ENCODE measurements around the gene DGLUCY.
A peak's percentile ranks its signal among the peaks of the same experiment; 100 is the strongest.
"Not testable (repeated sequence)": the region's sequence is repeated elsewhere in the genome, so short reads cannot be mapped to it uniquely, and the experiment has no call there.

The DGLUCY gene

GRCh38 chr14:91138511-91139359 is 24.9 kb downstream of the DGLUCY start:
- no peak for DNase-seq (ENCODE audit: low read depth, low spot score)

- no peak for DNase-seq (ENCODE audit: low read depth, low spot score)
Observed at GRCh38 chr14:91139776-91140175, 25.9 kb downstream of the DGLUCY start.

GRCh38 chr14:91140672-91141071 is 26.8 kb downstream of the DGLUCY start:
- DNase-seq (ENCODE audit: low read depth, low spot score) = peak; percentile 50

- no peak for DNase-seq (ENCODE audit: low read depth, low spot score)
Observed at GRCh38 chr14:91142214-91142668, 28.4 kb downstream of the DGLUCY start.

GRCh38 chr14:91143862-91144261 is 30.0 kb downstream of the DGLUCY start:
- no peak for DNase-seq (ENCODE audit: low read depth, low spot score)

GRCh38 chr14:91144425-91145145 is 30.7 kb downstream of the DGLUCY start:
- DNase-seq (ENCODE audit: low read depth, low spot score) = no peak

- no peak for DNase-seq (ENCODE audit: low read depth, low spot score)
Observed at GRCh38 chr14:91145391-91146160, 31.7 kb downstream of the DGLUCY start.

GRCh38 chr14:91146661-91147060 is 32.8 kb downstream of the DGLUCY start:
- no peak for DNase-seq (ENCODE audit: low read depth, low spot score)

- DNase-seq (ENCODE audit: low read depth, low spot score) = no peak
Observed at GRCh38 chr14:91149462-91149861, 35.6 kb downstream of the DGLUCY start.

GRCh38 chr14:91152499-91152898 is 38.6 kb downstream of the DGLUCY start:
- DNase-seq (ENCODE audit: low read depth, low spot score) = no peak

GRCh38 chr14:91153360-91153759 is 39.5 kb downstream of the DGLUCY start:
- DNase-seq (ENCODE audit: low read depth, low spot score) = no peak

GRCh38 chr14:91154851-91155625 is 41.2 kb downstream of the DGLUCY start:
- DNase-seq (ENCODE audit: low read depth, low spot score) = no peak

GRCh38 chr14:91155626-91156089 is 41.8 kb downstream of the DGLUCY start:
- no peak for DNase-seq (ENCODE audit: low read depth, low spot score)

GRCh38 chr14:91156142-91156666 is 42.3 kb downstream of the DGLUCY start:
- not testable (repeated sequence) for DNase-seq (ENCODE audit: low read depth, low spot score)

- not testable (repeated sequence) for DNase-seq (ENCODE audit: low read depth, low spot score)
Observed at GRCh38 chr14:91156877-91157276, 43.0 kb downstream of the DGLUCY start.

- DNase-seq (ENCODE audit: low read depth, low spot score) = no peak
Observed at GRCh38 chr14:91158091-91158790, 44.4 kb downstream of the DGLUCY start.

- no peak for DNase-seq (ENCODE audit: low read depth, low spot score)
Observed at GRCh38 chr14:91159182-91159581, 45.3 kb downstream of the DGLUCY start.

GRCh38 chr14:91159906-91160305 is 46.0 kb downstream of the DGLUCY start:
- DNase-seq (ENCODE audit: low read depth, low spot score) = no peak

- no peak for DNase-seq (ENCODE audit: low read depth, low spot score)
Observed at GRCh38 chr14:91163316-91163715, 49.4 kb downstream of the DGLUCY start.

GRCh38 chr14:91164676-91165075 is 50.8 kb downstream of the DGLUCY start:
- DNase-seq (ENCODE audit: low read depth, low spot score) = no peak
